GM19395 (cell line): ENCODE data around the gene TMSB4X.
A peak's percentile ranks its signal among the peaks of the same experiment; 100 is the strongest.
"Not testable (repeated sequence)": the region's sequence is repeated elsewhere in the genome, so short reads cannot be mapped to it uniquely, and the experiment has no call there.

Experiments
- ATAC-seq: cut with Tn5 transposase; IDR thresholded peaks from one replicate; pipeline ENCODE4 v1.9.1; 2021; ENCODE audit warnings: mild to moderate bottlenecking, moderate library complexity; ENCODE audit not compliant: unreplicated experiment

The TMSB4X gene

GRCh38 chrX:12994321-12994720 lies 19.4 kb downstream of the TMSB4X start:
- ATAC-seq: no peak

GRCh38 chrX:12996934-12997435 lies 22.1 kb downstream of the TMSB4X start:
- ATAC-seq: no peak

- no peak for ATAC-seq
Measured at GRCh38 chrX:12997906-12998687, 23.2 kb downstream of the TMSB4X start.

GRCh38 chrX:12999422-12999821 lies 24.5 kb downstream of the TMSB4X start:
- peak; percentile 58 for ATAC-seq

- ATAC-seq: peak; percentile 56
Measured at GRCh38 chrX:13000301-13000811, 25.4 kb downstream of the TMSB4X start.

- no peak for ATAC-seq
Measured at GRCh38 chrX:13001097-13001496, 26.2 kb downstream of the TMSB4X start.

GRCh38 chrX:13001961-13002671 lies 27.2 kb downstream of the TMSB4X start:
- ATAC-seq: no peak

- peak; percentile 71 for ATAC-seq
Measured at GRCh38 chrX:13005661-13006473, 31.0 kb downstream of the TMSB4X start.

- peak; percentile 10 for ATAC-seq
Measured at GRCh38 chrX:13007519-13008188, 32.7 kb downstream of the TMSB4X start.

- ATAC-seq: peak; percentile 39
Measured at GRCh38 chrX:13008189-13008533, 33.3 kb downstream of the TMSB4X start.

GRCh38 chrX:13008851-13009250 lies 33.9 kb downstream of the TMSB4X start:
- no peak for ATAC-seq

GRCh38 chrX:13009273-13009672 lies 34.4 kb downstream of the TMSB4X start:
- no peak for ATAC-seq

GRCh38 chrX:13009844-13010243 lies 34.9 kb downstream of the TMSB4X start:
- ATAC-seq: no peak

GRCh38 chrX:13010546-13010945 lies 35.6 kb downstream of the TMSB4X start:
- ATAC-seq: no peak

GRCh38 chrX:13013363-13014110 lies 38.6 kb downstream of the TMSB4X start:
- peak; percentile 92 for ATAC-seq

- peak; percentile 45 for ATAC-seq
Measured at GRCh38 chrX:13014111-13015096, 39.5 kb downstream of the TMSB4X start.

GRCh38 chrX:13015536-13016236 lies 40.8 kb downstream of the TMSB4X start:
- ATAC-seq: no peak

GRCh38 chrX:13016731-13017130 lies 41.8 kb downstream of the TMSB4X start:
- not testable (repeated sequence) for ATAC-seq
